Smooth muscle cell (in vitro differentiated cells): Measurements from ENCODE around the gene BRD1. TPM values are rescaled to one million over a fixed set of nuclear protein-coding genes. Genes with fewer than 3 reads are reported as not detected.

ENCODE experiments used
- DNase-seq: peaks from one replicate; lab custom pipeline; 2025; ENCODE audit not compliant: unreplicated experiment; lab: John Stamatoyannopoulos, UW
- H2AFZ ChIP-seq: fragments of 200-600 bp; sonication (generic); 2 replicates; pipeline ENCODE4 v1.6.0; 2016; ENCODE audit warnings: antibody characterized with exemption, low read depth, mild to moderate bottlenecking
- H3F3A ChIP-seq: fragments of 200-600 bp; sonication (generic); 2 replicates; pipeline ENCODE4 v1.6.0; 2017; ENCODE audit warnings: antibody characterized with exemption, low read depth
- H3K27ac ChIP-seq: fragments of 200-600 bp; sonication (generic); 2 replicates; pipeline ENCODE4 v1.5.1; 2016; ENCODE audit warnings: low read depth, mild to moderate bottlenecking
- H3K27me3 ChIP-seq: fragments of 200-600 bp; sonication (generic); 2 replicates; pipeline ENCODE4 v1.6.1; 2016; ENCODE audit warnings: low read depth, mild to moderate bottlenecking
- H3K36me3 ChIP-seq: fragments of 200-600 bp; sonication (generic); 2 replicates; pipeline ENCODE4 v1.5.1; 2016; ENCODE audit warnings: low read depth
- H3K4me1 ChIP-seq: fragments of 200-600 bp; sonication (generic); 2 replicates; pipeline ENCODE4 v1.5.1; 2016; ENCODE audit warnings: low read depth
- H3K4me2 ChIP-seq: fragments of 200-600 bp; sonication (generic); 2 replicates; pipeline ENCODE4 v1.6.0; 2016; ENCODE audit warnings: mild to moderate bottlenecking
- H3K4me3 ChIP-seq: fragments of 200-600 bp; sonication (generic); 2 replicates; pipeline ENCODE4 v1.5.1; 2016; ENCODE audit warnings: mild to moderate bottlenecking
- H3K79me2 ChIP-seq: fragments of 200-600 bp; sonication (generic); 2 replicates; pipeline ENCODE4 v1.6.0; 2016; ENCODE audit warnings: low read depth, mild to moderate bottlenecking
- H3K9ac ChIP-seq: fragments of 200-600 bp; sonication (generic); 2 replicates; pipeline ENCODE4 v1.6.0; 2016; ENCODE audit warnings: low read depth
- H3K9me3 ChIP-seq: fragments of 200-600 bp; sonication (generic); replicated peaks from 2 replicates; pipeline ENCODE4 v1.5.1; 2016; ENCODE audit warnings: low read depth
- H4K20me1 ChIP-seq: fragments of 200-600 bp; sonication (generic); 2 replicates; pipeline ENCODE4 v1.6.0; 2016; ENCODE audit warnings: low read depth
- CTCF ChIP-seq: fragments of 200-600 bp; sonication (generic); IDR thresholded peaks from 2 replicates; pipeline ENCODE4 v1.5.1; 2017; ENCODE audit warnings: borderline replicate concordance, mild to moderate bottlenecking, antibody characterized with exemption; ENCODE audit not compliant: insufficient read depth, poor library complexity, severe bottlenecking
- WGBS: methylation state at CpG from one replicate; pipeline ENCODE4 v1.1.7; 2016; ENCODE audit warnings: low lambda C conversion rate; 5-methylcytosine and 5-hydroxymethylcytosine counted together
- polyA plus RNA-seq: library from polyadenylated mRNA; unstranded; fragments of >200 nt; fragmentation: Nextera tagmentation; extraction: Ambion mirVana; gene quantifications from 2 replicates; pipeline ENCODE4 v1.2.1, GENCODE V29; 2016
- total RNA-seq: library from RNA; depleted of rRNA; stranded (reverse); fragments of >200 nt; gene quantifications from 2 replicates; pipeline ENCODE4 v1.2.3, GENCODE V29; 2014

The BRD1 gene
- total and polyA plus RNA-seq, 2 experiments from 2014 or later = 15.0 to 20.5 TPM

GRCh38 chr22:49765951-49766350 is 61.7 kb downstream of the BRD1 start:
- 96% methylated on average over 12 of the region's 12 CpGs for WGBS
- no peaks in the 10 kb centered on the region for H3K79me2 ChIP-seq
- H2AFZ ChIP-seq = no peak overlapping the region
- no peak for TF ChIP-seq CTCF
- no peaks in the 10 kb centered on the region for H3K36me3 ChIP-seq
- no peak overlapping the region for H3K9ac ChIP-seq
- no peaks in the 10 kb centered on the region for H4K20me1 ChIP-seq
- no peak overlapping the region for H3K27ac ChIP-seq
- no peak overlapping the region for H3K4me3 ChIP-seq
- no peaks in the 10 kb centered on the region for H3K9me3 ChIP-seq
- no peaks in the 10 kb centered on the region for H3F3A ChIP-seq
- DNase-seq = no peak
- no peak overlapping the region for H3K4me2 ChIP-seq
- no peaks in the 10 kb centered on the region for H3K4me1 ChIP-seq
- H3K27me3 ChIP-seq = no peaks in the 10 kb centered on the region

GRCh38 chr22:49765091-49765771 is 62.4 kb downstream of the BRD1 start:
- no peaks in the 10 kb centered on the region for H3K36me3 ChIP-seq
- DNase-seq = no peak

GRCh38 chr22:49764127-49764581 is 63.5 kb downstream of the BRD1 start:
- no peaks in the 10 kb centered on the region for H3K36me3 ChIP-seq
- no peak overlapping the region for H3K27ac ChIP-seq
- no peak for TF ChIP-seq CTCF
- no peaks in the 10 kb centered on the region for H3K4me1 ChIP-seq
- WGBS = 94% methylated on average over 24 of the region's 24 CpGs
- no peak overlapping the region for H2AFZ ChIP-seq
- no peak overlapping the region for H3K4me2 ChIP-seq
- no peaks in the 10 kb centered on the region for H3K9me3 ChIP-seq
- no peaks in the 10 kb centered on the region for H3F3A ChIP-seq
- H3K79me2 ChIP-seq = no peaks in the 10 kb centered on the region
- H3K4me3 ChIP-seq = no peak overlapping the region
- H3K9ac ChIP-seq = no peak overlapping the region
- H3K27me3 ChIP-seq = no peaks in the 10 kb centered on the region
- DNase-seq = no peak
- no peaks in the 10 kb centered on the region for H4K20me1 ChIP-seq

More at GRCh38 chr22:49765091-49765771, 62.4 kb downstream of the BRD1 start:
- Histone ChIP-seq H4K20me1 (no peaks in the 10 kb centered on the region), H3K4me1 (no peaks in the 10 kb centered on the region), H3F3A (no peaks in the 10 kb centered on the region), H3K9ac (no peak overlapping the region), H2AFZ (no peak overlapping the region), H3K27me3 (no peaks in the 10 kb centered on the region), H3K9me3 (no peaks in the 10 kb centered on the region), H3K4me3 (no peak overlapping the region), H3K27ac (no peak overlapping the region), H3K79me2 (no peaks in the 10 kb centered on the region), H3K4me2 (no peak overlapping the region)
- TF ChIP-seq CTCF = no peak
- WGBS = 92% methylated on average over 17 of the region's 17 CpGs

GRCh38 chr22:49763696-49764095 is 64.0 kb downstream of the BRD1 start:
- Histone ChIP-seq H3K27me3 (no peaks in the 10 kb centered on the region), H3K27ac (no peak overlapping the region), H2AFZ (no peak overlapping the region), H3K9ac (no peak overlapping the region), H3K9me3 (no peaks in the 10 kb centered on the region), H3F3A (no peaks in the 10 kb centered on the region), H3K79me2 (no peaks in the 10 kb centered on the region), H3K4me2 (no peak overlapping the region), H3K4me3 (no peak overlapping the region), H3K36me3 (no peaks in the 10 kb centered on the region), H3K4me1 (no peaks in the 10 kb centered on the region), H4K20me1 (no peaks in the 10 kb centered on the region)
- WGBS = 93% methylated on average over 13 of the region's 13 CpGs
- no peak for TF ChIP-seq CTCF
- DNase-seq = no peak
